ENCODE measurements around the gene PEX7. TPM values are rescaled to one million over a fixed set of nuclear protein-coding genes. Genes with fewer than 3 reads are reported as not detected.
"Not testable (repeated sequence)": the region's sequence is repeated elsewhere in the genome, so short reads cannot be mapped to it uniquely, and the experiment has no call there.

Gene PEX7
- total RNA-seq, 2 donors from 2014 or later = 4.2 to 6.1 TPM

- H3K9me3 Mint-ChIP-seq = peaks cover 0 to 4% of the 10 kb centered on the region in 2 donors
- ATAC-seq (no peak), DNase-seq (ENCODE audit: low spot score in 2 of 2) (no peak)
- H3K27ac Mint-ChIP-seq = no peak overlapping the region
- peaks cover 6 to 10% of the 10 kb centered on the region in 2 donors for H3K36me3 Mint-ChIP-seq
Measured at GRCh38 chr6:136947037-136947436, 124.6 kb downstream of the PEX7 start.

- not testable (repeated sequence) for H3K27ac Mint-ChIP-seq; H3K36me3 Mint-ChIP-seq; DNase-seq (ENCODE audit: low spot score in 2 of 2); ATAC-seq; H3K9me3 Mint-ChIP-seq
Measured at GRCh38 chr6:136949957-136950356, 127.6 kb downstream of the PEX7 start.

- no peak for DNase-seq (ENCODE audit: low spot score in 2 of 2)
- Mint-ChIP-seq H3K27ac (no peak overlapping the region), H3K36me3 (peaks cover 6 to 10% of the 10 kb centered on the region in 2 donors), H3K9me3 (peaks cover 0 to 4% of the 10 kb centered on the region in 2 donors)
- ATAC-seq = no peak
Measured at GRCh38 chr6:136950436-136951126, 128.2 kb downstream of the PEX7 start.

- peaks cover 4 to 6% of the 10 kb centered on the region in 2 donors for H3K36me3 Mint-ChIP-seq
- no peak for ATAC-seq
- no peak overlapping the region for H3K27ac Mint-ChIP-seq
- DNase-seq (ENCODE audit: low spot score in 2 of 2) = no peak
- peaks cover 0 to 2% of the 10 kb centered on the region in 2 donors for H3K9me3 Mint-ChIP-seq
Measured at GRCh38 chr6:136952714-136953260, 130.4 kb downstream of the PEX7 start.

- Mint-ChIP-seq H3K36me3 (no peaks in the 10 kb centered on the region), H3K9me3 (no peaks in the 10 kb centered on the region), H3K27ac (no peak overlapping the region)
- DNase-seq (ENCODE audit: low spot score in 2 of 2) (no peak), ATAC-seq (no peak)
Measured at GRCh38 chr6:136955123-136955522, 132.7 kb downstream of the PEX7 start.

GRCh38 chr6:136956590-136957544 is 134.5 kb downstream of the PEX7 start:
- H3K9me3 Mint-ChIP-seq = no peaks in the 10 kb centered on the region
- no peaks in the 10 kb centered on the region for H3K36me3 Mint-ChIP-seq
- H3K27ac Mint-ChIP-seq = peak overlapping the region in 1 of 2 donors; percentile 77
- no peak for DNase-seq (ENCODE audit: low spot score in 2 of 2)
- ATAC-seq = no peak

GRCh38 chr6:136958168-136958567 is 135.8 kb downstream of the PEX7 start:
- H3K9me3 Mint-ChIP-seq = no peaks in the 10 kb centered on the region
- H3K27ac Mint-ChIP-seq = no peak overlapping the region
- no peaks in the 10 kb centered on the region for H3K36me3 Mint-ChIP-seq
- ATAC-seq (no peak), DNase-seq (ENCODE audit: low spot score in 2 of 2) (no peak)

GRCh38 chr6:136959471-136959891 is 137.1 kb downstream of the PEX7 start:
- Mint-ChIP-seq H3K9me3 (no peaks in the 10 kb centered on the region), H3K36me3 (no peaks in the 10 kb centered on the region), H3K27ac (no peak overlapping the region)
- DNase-seq (ENCODE audit: low spot score in 2 of 2) = no peak
- no peak for ATAC-seq

GRCh38 chr6:136959935-136960334 is 137.5 kb downstream of the PEX7 start:
- not testable (repeated sequence) for H3K9me3 Mint-ChIP-seq; ATAC-seq; H3K27ac Mint-ChIP-seq; H3K36me3 Mint-ChIP-seq; DNase-seq (ENCODE audit: low spot score in 2 of 2)

GRCh38 chr6:136960781-136961180 is 138.4 kb downstream of the PEX7 start:
- H3K36me3 Mint-ChIP-seq = no peaks in the 10 kb centered on the region
- no peak for ATAC-seq
- DNase-seq (ENCODE audit: low spot score in 2 of 2) = no peak
- no peaks in the 10 kb centered on the region for H3K9me3 Mint-ChIP-seq
- no peak overlapping the region for H3K27ac Mint-ChIP-seq

GRCh38 chr6:136961848-136962247 is 139.5 kb downstream of the PEX7 start:
- H3K36me3 Mint-ChIP-seq = no peaks in the 10 kb centered on the region
- ATAC-seq (no peak), DNase-seq (ENCODE audit: low spot score in 2 of 2) (no peak)
- no peak overlapping the region for H3K27ac Mint-ChIP-seq
- H3K9me3 Mint-ChIP-seq = no peaks in the 10 kb centered on the region

GRCh38 chr6:136962661-136963060 is 140.3 kb downstream of the PEX7 start:
- H3K9me3 Mint-ChIP-seq = no peaks in the 10 kb centered on the region
- no peak for ATAC-seq

GRCh38 chr6:136963259-136963658 is 140.9 kb downstream of the PEX7 start:
- ATAC-seq (no peak), DNase-seq (ENCODE audit: low spot score in 2 of 2) (no peak)
- no peaks in the 10 kb centered on the region for H3K9me3 Mint-ChIP-seq
- H3K36me3 Mint-ChIP-seq = no peaks in the 10 kb centered on the region
- H3K27ac Mint-ChIP-seq = no peak overlapping the region

More at GRCh38 chr6:136962661-136963060, 140.3 kb downstream of the PEX7 start:
- no peak for DNase-seq (ENCODE audit: low spot score in 2 of 2)
- Mint-ChIP-seq H3K27ac (no peak overlapping the region), H3K36me3 (no peaks in the 10 kb centered on the region)

Other genes starting within 250 kb of the PEX7 start
- gene MAP3K5, start 30.1 kb upstream of the PEX7 start, total RNA-seq = 1 to 10 TPM; 8.7 to 9.0 TPM
- not detected for gene SLC35D3, start 99.7 kb downstream of the PEX7 start, total RNA-seq
- gene IL20RA, start 222.4 kb downstream of the PEX7 start, total RNA-seq = not detected